Muscle layer of colon (tissue), 2 donors: ENCODE data around the gene MPPED2.

Source experiments
- H3K27ac ChIP-seq: one replicate; pipeline ENCODE4 v1.7.0; 2013; ENCODE audit warnings: low read depth, mild to moderate bottlenecking, low read length, moderate library complexity
- H3K27me3 ChIP-seq, 2 donors: one replicate each; pipeline ENCODE4 v1.7.0; 2013; ENCODE audit warnings: low read length in 2 of 2, mild to moderate bottlenecking in 2 of 2; ENCODE audit not compliant: insufficient read depth in 2 of 2, control insufficient read depth in 1 of 2
- H3K36me3 ChIP-seq: one replicate; pipeline ENCODE4 v1.7.0; 2013; ENCODE audit warnings: mild to moderate bottlenecking, low read length; ENCODE audit not compliant: insufficient read depth
- H3K4me1 ChIP-seq: one replicate; pipeline ENCODE4 v1.7.0; 2013; ENCODE audit warnings: mild to moderate bottlenecking, low read length; ENCODE audit not compliant: insufficient read depth
- H3K4me3 ChIP-seq, 2 donors: one replicate each; pipeline ENCODE4 v1.7.0; 2013; ENCODE audit warnings: low read length in 2 of 2, low read depth in 1 of 2, mild to moderate bottlenecking in 1 of 2, moderate library complexity in 1 of 2
- H3K9ac ChIP-seq: one replicate; pipeline ENCODE4 v1.7.0; 2013; ENCODE audit warnings: low read length
- H3K9me3 ChIP-seq: one replicate; pipeline ENCODE4 v1.7.0; 2013; ENCODE audit warnings: mild to moderate bottlenecking, low read length
- donor health status: abdominal sarcoma.
- donor health status: Adenocarcinoma of cecum.

MPPED2 gene

GRCh38 chr11:30462421-30462820 lies 123.7 kb downstream of the MPPED2 start:
- no peaks in the 10 kb centered on the region for H3K36me3 ChIP-seq
- no peaks in the 10 kb centered on the region for H3K9me3 ChIP-seq
- H3K9ac ChIP-seq, result no peak overlapping the region
- H3K27me3 ChIP-seq, result no peaks in the 10 kb centered on the region
- no peak overlapping the region for H3K4me3 ChIP-seq
- H3K4me1 ChIP-seq, result no peaks in the 10 kb centered on the region
- no peak overlapping the region for H3K27ac ChIP-seq

- Histone ChIP-seq H3K4me1 (peaks cover 5% of the 10 kb centered on the region), H3K36me3 (no peaks in the 10 kb centered on the region), H3K27me3 (no peaks in the 10 kb centered on the region), H3K9ac (no peak overlapping the region), H3K4me3 (no peak overlapping the region), H3K27ac (no peak overlapping the region), H3K9me3 (no peaks in the 10 kb centered on the region)
Observed at GRCh38 chr11:30459821-30460220, 126.3 kb downstream of the MPPED2 start.

- H3K9ac ChIP-seq, result no peak overlapping the region
- no peaks in the 10 kb centered on the region for H3K27me3 ChIP-seq
- H3K4me3 ChIP-seq, result no peak overlapping the region
- H3K9me3 ChIP-seq, result no peaks in the 10 kb centered on the region
- H3K27ac ChIP-seq, result no peak overlapping the region
- peaks cover 10% of the 10 kb centered on the region for H3K4me1 ChIP-seq
- no peaks in the 10 kb centered on the region for H3K36me3 ChIP-seq
Observed at GRCh38 chr11:30459306-30459705, 126.8 kb downstream of the MPPED2 start.

GRCh38 chr11:30458541-30458940 lies 127.6 kb downstream of the MPPED2 start:
- no peaks in the 10 kb centered on the region for H3K27me3 ChIP-seq
- no peak overlapping the region for H3K9ac ChIP-seq
- H3K9me3 ChIP-seq, result no peaks in the 10 kb centered on the region
- peaks cover 17% of the 10 kb centered on the region for H3K4me1 ChIP-seq
- no peaks in the 10 kb centered on the region for H3K36me3 ChIP-seq
- no peak overlapping the region for H3K4me3 ChIP-seq
- no peak overlapping the region for H3K27ac ChIP-seq

GRCh38 chr11:30457087-30457486 lies 129.1 kb downstream of the MPPED2 start:
- peaks cover 19% of the 10 kb centered on the region for H3K4me1 ChIP-seq
- no peak overlapping the region for H3K27ac ChIP-seq
- no peaks in the 10 kb centered on the region for H3K27me3 ChIP-seq
- H3K9ac ChIP-seq, result no peak overlapping the region
- H3K9me3 ChIP-seq, result no peaks in the 10 kb centered on the region
- H3K4me3 ChIP-seq, result no peak overlapping the region
- no peaks in the 10 kb centered on the region for H3K36me3 ChIP-seq

GRCh38 chr11:30455025-30455424 lies 131.1 kb downstream of the MPPED2 start:
- H3K4me1 ChIP-seq, result peaks cover 19% of the 10 kb centered on the region
- H3K27ac ChIP-seq, result no peak overlapping the region
- no peak overlapping the region for H3K9ac ChIP-seq
- no peaks in the 10 kb centered on the region for H3K36me3 ChIP-seq
- no peak overlapping the region for H3K4me3 ChIP-seq
- no peaks in the 10 kb centered on the region for H3K27me3 ChIP-seq
- no peaks in the 10 kb centered on the region for H3K9me3 ChIP-seq

GRCh38 chr11:30454541-30454940 lies 131.6 kb downstream of the MPPED2 start:
- Histone ChIP-seq H3K9ac (no peak overlapping the region), H3K4me3 (no peak overlapping the region), H3K27me3 (no peaks in the 10 kb centered on the region), H3K36me3 (no peaks in the 10 kb centered on the region), H3K9me3 (no peaks in the 10 kb centered on the region), H3K27ac (no peak overlapping the region), H3K4me1 (peaks cover 19% of the 10 kb centered on the region)

- Histone ChIP-seq H3K4me1 (peaks cover 19% of the 10 kb centered on the region), H3K9ac (no peak overlapping the region), H3K4me3 (no peak overlapping the region), H3K36me3 (no peaks in the 10 kb centered on the region), H3K27me3 (no peaks in the 10 kb centered on the region), H3K27ac (no peak overlapping the region), H3K9me3 (no peaks in the 10 kb centered on the region)
Observed at GRCh38 chr11:30454111-30454510, 132.0 kb downstream of the MPPED2 start.

GRCh38 chr11:30453705-30454104 lies 132.4 kb downstream of the MPPED2 start:
- Histone ChIP-seq H3K9ac (no peak overlapping the region), H3K36me3 (no peaks in the 10 kb centered on the region), H3K27ac (no peak overlapping the region), H3K9me3 (no peaks in the 10 kb centered on the region), H3K4me3 (no peak overlapping the region), H3K27me3 (no peaks in the 10 kb centered on the region), H3K4me1 (peaks cover 19% of the 10 kb centered on the region)

- Histone ChIP-seq H3K9me3 (no peaks in the 10 kb centered on the region), H3K27me3 (no peaks in the 10 kb centered on the region), H3K27ac (no peak overlapping the region), H3K4me3 (no peak overlapping the region), H3K36me3 (no peaks in the 10 kb centered on the region), H3K9ac (no peak overlapping the region), H3K4me1 (peaks cover 19% of the 10 kb centered on the region)
Observed at GRCh38 chr11:30452842-30453241, 133.3 kb downstream of the MPPED2 start.

- Histone ChIP-seq H3K36me3 (no peaks in the 10 kb centered on the region), H3K9me3 (no peaks in the 10 kb centered on the region), H3K9ac (no peak overlapping the region), H3K4me1 (peaks cover 19% of the 10 kb centered on the region), H3K27me3 (no peaks in the 10 kb centered on the region), H3K27ac (no peak overlapping the region), H3K4me3 (no peak overlapping the region)
Observed at GRCh38 chr11:30452114-30452513, 134.0 kb downstream of the MPPED2 start.

- H3K4me3 ChIP-seq, result no peak overlapping the region
- no peaks in the 10 kb centered on the region for H3K27me3 ChIP-seq
- H3K4me1 ChIP-seq, result peaks cover 19% of the 10 kb centered on the region
- no peaks in the 10 kb centered on the region for H3K9me3 ChIP-seq
- no peak overlapping the region for H3K9ac ChIP-seq
- H3K36me3 ChIP-seq, result no peaks in the 10 kb centered on the region
- no peak overlapping the region for H3K27ac ChIP-seq
Observed at GRCh38 chr11:30451626-30452025, 134.5 kb downstream of the MPPED2 start.
